ENCODE results near the gene PIGQ. TPM values are rescaled to one million over a fixed set of nuclear protein-coding genes. Genes with fewer than 3 reads are reported as not detected.

The PIGQ gene
- total RNA-seq, 2 experiments from 2014 or later, result 28.8 to 29.1 TPM

GRCh38 chr16:609984-610383 is 40.2 kb downstream of the PIGQ start:
- no peak overlapping the region for H3K4me3 Mint-ChIP-seq
- peaks cover 11% of the 10 kb centered on the region for H3K4me1 Mint-ChIP-seq
- H3K27me3 Mint-ChIP-seq, result no peaks in the 10 kb centered on the region
- DNase-seq, result no peak
- H3K9me3 Mint-ChIP-seq, result no peaks in the 10 kb centered on the region
- peaks cover 3% of the 10 kb centered on the region for H3K36me3 Mint-ChIP-seq
- H3K27ac Mint-ChIP-seq, result no peak overlapping the region

GRCh38 chr16:610513-611381 is 41.0 kb downstream of the PIGQ start:
- Mint-ChIP-seq H3K9me3 (no peaks in the 10 kb centered on the region), H3K4me1 (peaks cover 11% of the 10 kb centered on the region), H3K36me3 (no peaks in the 10 kb centered on the region), H3K4me3 (no peak overlapping the region), H3K27me3 (no peaks in the 10 kb centered on the region), H3K27ac (no peak overlapping the region)
- DNase-seq, result peak; percentile 67

GRCh38 chr16:615122-615521 is 45.4 kb downstream of the PIGQ start:
- Mint-ChIP-seq H3K27me3 (no peaks in the 10 kb centered on the region), H3K4me3 (no peak overlapping the region), H3K4me1 (peaks cover 5% of the 10 kb centered on the region), H3K36me3 (no peaks in the 10 kb centered on the region), H3K27ac (no peak overlapping the region), H3K9me3 (no peaks in the 10 kb centered on the region)
- no peak for DNase-seq

GRCh38 chr16:616733-617586 is 47.2 kb downstream of the PIGQ start:
- DNase-seq, result no peak
- no peaks in the 10 kb centered on the region for H3K4me1 Mint-ChIP-seq
- H3K27me3 Mint-ChIP-seq, result no peaks in the 10 kb centered on the region
- no peaks in the 10 kb centered on the region for H3K9me3 Mint-ChIP-seq
- H3K36me3 Mint-ChIP-seq, result no peaks in the 10 kb centered on the region
- H3K4me3 Mint-ChIP-seq, result no peak overlapping the region
- H3K27ac Mint-ChIP-seq, result no peak overlapping the region

- H3K9me3 Mint-ChIP-seq, result no peaks in the 10 kb centered on the region
- H3K27me3 Mint-ChIP-seq, result no peaks in the 10 kb centered on the region
- H3K36me3 Mint-ChIP-seq, result no peaks in the 10 kb centered on the region
- H3K4me3 Mint-ChIP-seq, result no peak overlapping the region
- H3K27ac Mint-ChIP-seq, result no peak overlapping the region
- no peak for DNase-seq
- no peaks in the 10 kb centered on the region for H3K4me1 Mint-ChIP-seq
Observed at GRCh38 chr16:617855-618254, 48.1 kb downstream of the PIGQ start.

- H3K4me3 Mint-ChIP-seq, result no peak overlapping the region
- H3K9me3 Mint-ChIP-seq, result no peaks in the 10 kb centered on the region
- no peak overlapping the region for H3K27ac Mint-ChIP-seq
- H3K36me3 Mint-ChIP-seq, result no peaks in the 10 kb centered on the region
- H3K4me1 Mint-ChIP-seq, result no peaks in the 10 kb centered on the region
- H3K27me3 Mint-ChIP-seq, result no peaks in the 10 kb centered on the region
- DNase-seq, result no peak
Observed at GRCh38 chr16:619476-620100, 49.8 kb downstream of the PIGQ start.

GRCh38 chr16:620700-621525 is 51.1 kb downstream of the PIGQ start:
- Mint-ChIP-seq H3K27me3 (no peaks in the 10 kb centered on the region), H3K9me3 (no peaks in the 10 kb centered on the region), H3K4me3 (no peak overlapping the region), H3K4me1 (no peaks in the 10 kb centered on the region), H3K36me3 (no peaks in the 10 kb centered on the region), H3K27ac (no peak overlapping the region)
- DNase-seq, result no peak

- no peak for DNase-seq
- Mint-ChIP-seq H3K27me3 (no peaks in the 10 kb centered on the region), H3K36me3 (no peaks in the 10 kb centered on the region), H3K9me3 (no peaks in the 10 kb centered on the region), H3K27ac (peak overlapping the region; percentile 38), H3K4me3 (no peak overlapping the region), H3K4me1 (no peaks in the 10 kb centered on the region)
Observed at GRCh38 chr16:621526-622105, 51.8 kb downstream of the PIGQ start.

- DNase-seq, result no peak
- no peak overlapping the region for H3K4me3 Mint-ChIP-seq
- H3K27ac Mint-ChIP-seq, result no peak overlapping the region
- H3K27me3 Mint-ChIP-seq, result no peaks in the 10 kb centered on the region
- H3K9me3 Mint-ChIP-seq, result no peaks in the 10 kb centered on the region
- no peaks in the 10 kb centered on the region for H3K4me1 Mint-ChIP-seq
- H3K36me3 Mint-ChIP-seq, result no peaks in the 10 kb centered on the region
Observed at GRCh38 chr16:622920-623280, 53.1 kb downstream of the PIGQ start.

GRCh38 chr16:624526-625070 is 54.8 kb downstream of the PIGQ start:
- H3K36me3 Mint-ChIP-seq, result no peaks in the 10 kb centered on the region
- H3K27ac Mint-ChIP-seq, result no peak overlapping the region
- no peaks in the 10 kb centered on the region for H3K9me3 Mint-ChIP-seq
- no peaks in the 10 kb centered on the region for H3K27me3 Mint-ChIP-seq
- no peaks in the 10 kb centered on the region for H3K4me1 Mint-ChIP-seq
- no peak overlapping the region for H3K4me3 Mint-ChIP-seq
- no peak for DNase-seq

GRCh38 chr16:625117-625976 is 55.6 kb downstream of the PIGQ start:
- H3K9me3 Mint-ChIP-seq, result no peaks in the 10 kb centered on the region
- no peak for DNase-seq
- no peak overlapping the region for H3K27ac Mint-ChIP-seq
- H3K4me1 Mint-ChIP-seq, result no peaks in the 10 kb centered on the region
- no peaks in the 10 kb centered on the region for H3K27me3 Mint-ChIP-seq
- H3K36me3 Mint-ChIP-seq, result no peaks in the 10 kb centered on the region
- no peak overlapping the region for H3K4me3 Mint-ChIP-seq

GRCh38 chr16:625977-626765 is 56.4 kb downstream of the PIGQ start:
- no peak for DNase-seq
- no peak overlapping the region for H3K27ac Mint-ChIP-seq
- H3K4me3 Mint-ChIP-seq, result no peak overlapping the region

More at GRCh38 chr16:625977-626765, 56.4 kb downstream of the PIGQ start:
- Mint-ChIP-seq H3K4me1 (no peaks in the 10 kb centered on the region), H3K36me3 (no peaks in the 10 kb centered on the region), H3K27me3 (no peaks in the 10 kb centered on the region), H3K9me3 (no peaks in the 10 kb centered on the region)

Data from activated naive CD8-positive, alpha-beta T cell treated with anti-CD3 and anti-CD28 coated beads for 36 hours (primary cell).